Suppressor macrophage (primary cell): ENCODE measurements around the gene NOS3.
"Not testable (repeated sequence)": the region's sequence is repeated elsewhere in the genome, so short reads cannot be mapped to it uniquely, and the experiment has no call there.

Experiments used
- DNase-seq, 4 experiments: peaks; one replicate each; pipeline ENCODE4 v3.0.0-alpha.2; 2020 to 2022

The NOS3 gene

GRCh38 chr7:151003572-151003971 lies 12.8 kb downstream of the NOS3 start:
- no peak for DNase-seq

- no peak for DNase-seq
Measured at GRCh38 chr7:151005566-151005965, 14.7 kb downstream of the NOS3 start.

DNA sequence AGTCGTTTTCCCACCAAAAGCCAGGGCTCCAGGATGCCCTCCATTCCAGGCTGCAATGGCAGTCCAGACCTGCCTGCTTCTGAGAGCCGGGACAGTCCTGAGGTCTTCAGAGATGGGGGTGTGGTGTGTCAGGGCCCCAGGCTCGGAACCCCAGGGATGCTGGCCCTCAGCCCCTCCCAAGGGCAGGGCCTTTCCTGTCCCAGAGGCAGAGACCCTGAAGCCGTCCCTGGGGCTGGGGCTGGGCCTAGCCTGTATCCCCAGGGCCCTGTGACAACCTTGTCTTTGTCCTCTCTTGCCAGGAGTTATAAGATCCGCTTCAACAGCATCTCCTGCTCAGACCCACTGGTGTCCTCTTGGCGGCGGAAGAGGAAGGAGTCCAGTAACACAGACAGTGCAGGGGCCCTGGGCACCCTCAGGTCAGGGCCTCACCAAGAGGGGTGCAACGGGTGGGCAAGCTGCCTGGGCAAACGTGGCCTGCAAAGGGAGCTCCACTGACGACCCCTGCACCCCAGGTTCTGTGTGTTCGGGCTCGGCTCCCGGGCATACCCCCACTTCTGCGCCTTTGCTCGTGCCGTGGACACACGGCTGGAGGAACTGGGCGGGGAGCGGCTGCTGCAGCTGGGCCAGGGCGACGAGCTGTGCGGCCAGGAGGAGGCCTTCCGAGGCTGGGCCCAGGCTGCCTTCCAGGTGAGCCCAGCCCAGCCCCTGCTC lies 15.9 kb downstream of the NOS3 start:
- no peak for DNase-seq

- DNase-seq: no peak
Measured at GRCh38 chr7:151007469-151007898, 16.7 kb downstream of the NOS3 start.

DNA sequence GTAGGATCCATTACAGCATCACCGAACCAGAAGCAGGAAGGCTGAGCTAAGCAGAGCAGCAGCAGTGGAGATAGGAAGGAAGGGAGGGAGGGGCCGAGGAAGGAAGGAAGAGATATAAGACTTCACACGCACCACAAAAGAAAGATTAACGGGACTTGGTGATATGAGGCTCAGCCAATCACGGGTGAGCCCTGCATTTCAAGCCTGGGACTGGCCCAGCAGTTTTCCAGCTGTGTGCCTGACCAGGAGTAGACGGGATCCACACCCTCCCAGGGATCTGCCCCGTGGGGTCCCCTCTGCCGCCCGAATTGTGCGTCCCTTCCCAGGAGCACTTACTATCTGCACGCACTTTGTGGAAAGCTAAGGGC lies 17.3 kb downstream of the NOS3 start:
- no peak for DNase-seq

GRCh38 chr7:151008511-151009323 lies 17.9 kb downstream of the NOS3 start:
- peak; percentile 56 to 82 (median 62) for DNase-seq

DNA sequence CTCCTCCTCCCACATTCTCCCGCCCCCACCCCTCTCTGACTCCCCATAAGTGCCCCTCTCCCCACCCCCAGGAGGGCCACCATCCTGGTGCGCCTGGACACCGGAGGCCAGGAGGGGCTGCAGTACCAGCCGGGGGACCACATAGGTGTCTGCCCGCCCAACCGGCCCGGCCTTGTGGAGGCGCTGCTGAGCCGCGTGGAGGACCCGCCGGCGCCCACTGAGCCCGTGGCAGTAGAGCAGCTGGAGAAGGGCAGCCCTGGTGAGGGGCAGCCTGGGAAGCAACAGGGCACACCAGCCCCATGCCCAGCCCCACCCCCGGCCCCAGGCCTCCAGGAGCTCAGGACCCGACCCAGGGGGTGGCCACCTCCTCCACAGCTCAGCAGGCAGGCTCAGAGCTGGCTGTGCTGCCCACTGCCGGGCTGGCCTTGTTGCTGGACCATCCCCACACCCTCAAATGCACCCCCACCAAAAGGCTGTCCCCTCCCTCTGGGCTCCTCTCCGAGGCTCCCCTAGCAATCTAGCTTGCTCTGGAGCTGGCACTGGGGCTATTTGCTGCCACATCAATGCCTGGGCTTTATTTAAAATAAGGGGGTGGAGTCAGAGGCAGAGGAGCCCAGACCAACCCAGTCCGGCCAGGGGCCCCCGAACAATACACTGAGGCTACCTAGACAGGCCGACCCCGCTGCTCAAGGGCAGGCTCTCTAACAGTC lies 18.7 kb downstream of the NOS3 start:
- no peak for DNase-seq

DNA sequence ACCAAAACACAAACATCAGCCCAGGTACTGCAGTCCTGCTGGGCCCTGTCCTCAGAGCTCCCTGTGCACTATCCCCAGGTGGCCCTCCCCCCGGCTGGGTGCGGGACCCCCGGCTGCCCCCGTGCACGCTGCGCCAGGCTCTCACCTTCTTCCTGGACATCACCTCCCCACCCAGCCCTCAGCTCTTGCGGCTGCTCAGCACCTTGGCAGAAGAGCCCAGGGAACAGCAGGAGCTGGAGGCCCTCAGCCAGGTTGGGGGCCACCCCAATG lies 19.2 kb downstream of the NOS3 start:
- DNase-seq: no peak

GRCh38 chr7:151010307-151011096 lies 19.7 kb downstream of the NOS3 start:
- peak in 3 of 4 experiments; percentile 34 to 59 (median 50) for DNase-seq

GRCh38 chr7:151011097-151011409 lies 20.2 kb downstream of the NOS3 start:
- DNase-seq: peak in 1 of 4 experiments; percentile 44

DNA sequence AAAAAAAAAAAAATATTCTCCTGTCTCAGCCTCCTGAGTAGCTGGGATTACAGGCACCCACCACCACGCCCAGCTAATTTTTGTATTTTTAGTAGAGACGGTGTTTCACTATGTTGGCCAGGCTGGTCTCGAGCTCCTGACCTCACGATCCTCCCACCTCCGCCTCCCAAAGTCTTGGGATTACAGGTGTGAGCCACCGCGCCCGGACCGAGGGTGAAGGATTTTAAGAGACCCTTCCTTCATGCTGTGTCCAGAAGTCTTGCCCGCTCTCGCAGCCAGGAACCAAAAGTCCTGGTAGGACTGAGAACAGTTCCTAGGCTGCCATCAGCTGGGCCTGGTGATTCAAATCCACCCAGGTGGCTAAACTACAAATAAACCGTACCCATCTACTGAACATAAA lies 20.8 kb downstream of the NOS3 start:
- not testable (repeated sequence) for DNase-seq

DNA sequence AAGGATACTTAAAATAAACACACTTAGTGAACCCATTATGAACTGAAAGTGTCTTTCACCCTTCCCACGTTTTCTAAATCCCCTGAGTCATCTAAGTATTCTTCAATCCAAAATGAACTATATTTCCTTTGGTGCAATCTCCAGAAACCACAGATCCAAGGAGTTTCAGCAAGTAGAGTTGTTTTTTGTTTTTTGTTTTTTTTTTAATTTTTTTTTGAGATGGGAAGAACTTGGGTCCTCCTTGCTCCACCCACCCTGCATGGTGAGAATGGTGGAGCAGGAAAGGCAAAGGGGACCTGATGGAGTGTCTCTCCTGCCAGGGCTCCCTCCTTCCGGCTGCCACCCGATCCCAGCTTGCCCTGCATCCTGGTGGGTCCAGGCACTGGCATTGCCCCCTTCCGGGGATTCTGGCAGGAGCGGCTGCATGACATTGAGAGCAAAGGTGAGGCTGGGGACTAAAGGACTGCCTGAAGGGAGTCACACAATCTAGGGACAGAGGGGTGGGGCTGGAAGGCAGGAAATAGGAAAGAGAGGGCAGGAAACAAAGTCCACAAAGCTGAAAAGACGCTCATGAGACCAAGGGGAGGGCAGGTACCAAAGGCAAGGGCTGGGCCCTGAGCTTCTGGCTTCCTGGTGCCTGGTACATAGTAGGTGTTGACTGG lies 21.3 kb downstream of the NOS3 start:
- DNase-seq: no peak

- DNase-seq: peak in 3 of 4 experiments; percentile 47 to 68 (median 57)
Measured at GRCh38 chr7:151012911-151013347, 22.1 kb downstream of the NOS3 start.

GRCh38 chr7:151013356-151013732 lies 22.5 kb downstream of the NOS3 start:
- DNase-seq: no peak

- peak; percentile 63 to 82 (median 76) for DNase-seq
Measured at GRCh38 chr7:151013733-151014497, 23.1 kb downstream of the NOS3 start.

GRCh38 chr7:151014950-151015349 lies 24.1 kb downstream of the NOS3 start:
- no peak for DNase-seq

DNA sequence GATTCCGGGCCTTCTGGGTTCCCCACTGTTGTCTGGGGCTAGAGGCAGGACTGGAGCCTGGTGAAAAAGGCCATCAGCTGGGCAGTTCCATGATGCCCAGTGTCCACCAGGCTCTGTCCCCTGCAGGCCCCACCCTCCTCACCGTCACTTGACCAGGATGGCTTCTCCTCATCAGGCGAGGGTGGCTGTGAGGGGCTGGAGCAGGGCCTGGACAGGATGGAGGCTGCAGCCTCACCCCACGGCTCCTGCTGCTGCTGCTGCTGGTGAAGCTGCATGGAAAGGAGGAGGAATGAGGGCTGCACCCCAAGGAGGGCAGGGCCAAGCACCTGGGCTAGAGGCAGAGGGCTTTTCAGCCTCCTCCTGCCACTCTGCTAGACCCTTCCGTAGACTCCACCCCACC lies 25.1 kb downstream of the NOS3 start:
- DNase-seq: no peak

GRCh38 chr7:151016505-151016904 lies 25.7 kb downstream of the NOS3 start:
- DNase-seq: no peak

DNA sequence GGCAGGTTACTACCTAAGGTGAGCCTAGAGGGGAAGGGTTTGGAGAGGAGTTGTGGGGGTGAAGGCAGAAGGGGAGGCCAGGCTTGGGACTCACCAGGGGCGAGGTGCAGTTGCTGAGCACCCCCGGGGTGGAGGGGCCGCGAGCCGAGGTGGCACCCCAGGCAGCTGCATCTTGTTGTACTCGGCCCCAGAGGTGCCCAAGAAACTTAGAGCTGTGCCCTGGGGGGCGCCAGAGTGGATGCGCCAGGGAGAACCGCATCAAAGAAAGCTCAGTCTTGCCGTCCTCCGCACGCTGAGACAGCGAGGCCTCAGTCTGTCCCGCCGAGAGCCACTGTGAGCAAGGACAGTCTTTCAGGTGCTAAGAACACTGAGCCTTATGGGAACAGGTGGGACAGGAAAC lies 26.1 kb downstream of the NOS3 start:
- no peak for DNase-seq

DNA sequence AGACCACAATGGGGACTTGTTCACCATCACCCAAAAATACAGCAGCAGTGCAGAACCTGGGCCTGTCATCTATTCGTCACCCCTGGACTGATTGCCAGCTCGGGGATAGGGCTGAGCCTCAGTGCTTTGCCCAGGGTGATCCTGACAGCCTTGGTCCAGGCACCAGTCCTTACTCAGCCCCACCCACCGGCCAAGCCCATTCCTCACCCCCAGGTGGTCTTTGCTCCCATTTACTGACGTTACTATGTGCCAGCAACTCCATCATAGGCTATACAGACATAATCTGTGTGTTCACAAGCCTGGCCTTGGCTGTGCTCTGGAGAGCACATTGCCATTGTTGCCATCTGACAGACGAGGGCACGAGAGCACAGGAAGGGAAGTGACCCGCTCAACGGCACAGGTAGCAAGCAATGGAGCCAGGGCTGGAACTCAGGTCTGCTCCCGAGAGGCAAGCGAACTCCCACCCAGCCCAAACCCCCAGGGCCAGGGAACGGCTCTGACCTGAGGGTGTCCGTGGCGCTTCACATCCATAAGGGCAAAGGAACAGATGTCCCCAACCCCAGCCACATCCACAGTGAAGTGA lies 26.6 kb downstream of the NOS3 start:
- DNase-seq: no peak

DNA sequence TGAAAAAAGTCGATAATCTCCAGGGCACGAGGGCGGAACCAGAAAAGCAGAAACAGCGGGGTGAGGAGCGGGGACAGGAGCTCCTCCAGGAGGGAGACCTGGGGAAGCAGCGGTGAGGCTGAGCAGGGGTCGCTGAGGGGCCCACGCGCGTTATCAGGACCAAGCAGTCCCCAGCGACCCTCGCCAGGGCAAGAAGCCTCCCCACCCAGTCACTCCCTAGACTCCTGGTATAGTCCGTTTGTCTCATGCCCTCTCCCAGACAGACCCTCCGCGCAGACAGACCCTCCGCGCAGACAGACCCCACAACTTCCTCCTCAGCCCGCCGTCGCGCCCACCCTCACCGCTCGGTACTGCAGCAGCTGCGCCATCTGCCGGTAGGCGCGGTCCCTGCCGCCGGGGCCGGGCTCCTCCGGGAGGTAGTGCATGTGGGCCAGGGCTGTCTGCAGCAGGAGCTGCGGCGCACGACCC lies 27.2 kb downstream of the NOS3 start:
- peak; percentile 49 to 83 (median 65) for DNase-seq
